ENCODE measurements around the gene NFILZ.

DNA sequence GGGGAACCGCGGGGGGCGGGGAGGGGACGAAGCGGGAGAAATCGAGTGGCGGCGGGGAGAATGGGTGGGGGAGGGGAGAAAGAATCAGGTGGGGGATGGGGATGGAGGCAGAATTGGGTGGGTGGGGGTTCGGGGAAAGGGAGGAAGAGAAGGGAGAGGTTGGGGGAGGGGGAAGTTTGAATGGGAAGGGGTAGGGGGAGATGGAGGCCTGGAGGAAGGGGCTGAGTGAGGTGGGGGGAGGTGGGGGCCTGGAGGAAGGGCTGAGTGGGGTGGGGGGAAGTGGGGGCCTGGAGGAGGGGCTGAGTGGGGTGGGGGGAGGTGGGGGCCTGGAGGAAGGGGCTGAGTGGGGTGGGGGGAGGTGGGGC is 19.5 kb upstream of the NFILZ start:
- TF ChIP-seq, protein P1, sequence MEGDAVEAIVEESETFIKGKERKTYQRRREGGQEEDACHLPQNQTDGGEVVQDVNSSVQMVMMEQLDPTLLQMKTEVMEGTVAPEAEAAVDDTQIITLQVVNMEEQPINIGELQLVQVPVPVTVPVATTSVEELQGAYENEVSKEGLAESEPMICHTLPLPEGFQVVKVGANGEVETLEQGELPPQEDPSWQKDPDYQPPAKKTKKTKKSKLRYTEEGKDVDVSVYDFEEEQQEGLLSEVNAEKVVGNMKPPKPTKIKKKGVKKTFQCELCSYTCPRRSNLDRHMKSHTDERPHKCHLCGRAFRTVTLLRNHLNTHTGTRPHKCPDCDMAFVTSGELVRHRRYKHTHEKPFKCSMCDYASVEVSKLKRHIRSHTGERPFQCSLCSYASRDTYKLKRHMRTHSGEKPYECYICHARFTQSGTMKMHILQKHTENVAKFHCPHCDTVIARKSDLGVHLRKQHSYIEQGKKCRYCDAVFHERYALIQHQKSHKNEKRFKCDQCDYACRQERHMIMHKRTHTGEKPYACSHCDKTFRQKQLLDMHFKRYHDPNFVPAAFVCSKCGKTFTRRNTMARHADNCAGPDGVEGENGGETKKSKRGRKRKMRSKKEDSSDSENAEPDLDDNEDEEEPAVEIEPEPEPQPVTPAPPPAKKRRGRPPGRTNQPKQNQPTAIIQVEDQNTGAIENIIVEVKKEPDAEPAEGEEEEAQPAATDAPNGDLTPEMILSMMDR (IDR thresholded peaks at IDR 0.05): no peak
- TF ChIP-seq EZH2 (IDR thresholded peaks at IDR 0.05) (no peak), EZH2phosphoT487 (IDR thresholded peaks at IDR 0.05) (no peak)

Measured in neural progenitor cell (in vitro differentiated cells).